ENCODE results near the gene MYO1F. TPM values are rescaled to one million over a fixed set of nuclear protein-coding genes. Genes with fewer than 3 reads are reported as not detected.
A peak's percentile ranks its signal among the peaks of the same experiment; 100 is the strongest.
"Not testable (repeated sequence)": the region's sequence is repeated elsewhere in the genome, so short reads cannot be mapped to it uniquely, and the experiment has no call there.

The MYO1F gene
- total RNA-seq, 1 donor, result 0.09 TPM

DNA sequence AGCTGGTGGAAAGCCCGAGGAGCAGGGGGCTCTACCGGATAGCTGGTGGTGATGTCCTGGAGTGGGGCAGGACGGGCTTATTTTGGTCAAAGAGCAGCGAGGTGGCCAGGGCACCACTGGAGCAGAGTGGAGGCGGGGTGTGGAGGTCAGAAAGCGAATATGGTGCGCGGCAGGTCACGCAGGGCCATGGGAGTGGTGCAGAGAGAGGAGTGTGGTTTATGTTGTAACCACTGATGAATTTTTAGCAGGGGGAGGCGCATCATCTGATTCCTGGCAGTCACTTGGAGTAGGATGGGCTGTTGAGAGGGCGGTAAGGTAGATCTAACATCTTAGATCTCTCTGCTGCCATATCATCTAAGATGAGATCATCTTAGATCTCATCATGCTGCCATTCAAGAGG lies 61.9 kb downstream of the MYO1F start:
- no peak for DNase-seq (ENCODE audit: low read depth)

DNA sequence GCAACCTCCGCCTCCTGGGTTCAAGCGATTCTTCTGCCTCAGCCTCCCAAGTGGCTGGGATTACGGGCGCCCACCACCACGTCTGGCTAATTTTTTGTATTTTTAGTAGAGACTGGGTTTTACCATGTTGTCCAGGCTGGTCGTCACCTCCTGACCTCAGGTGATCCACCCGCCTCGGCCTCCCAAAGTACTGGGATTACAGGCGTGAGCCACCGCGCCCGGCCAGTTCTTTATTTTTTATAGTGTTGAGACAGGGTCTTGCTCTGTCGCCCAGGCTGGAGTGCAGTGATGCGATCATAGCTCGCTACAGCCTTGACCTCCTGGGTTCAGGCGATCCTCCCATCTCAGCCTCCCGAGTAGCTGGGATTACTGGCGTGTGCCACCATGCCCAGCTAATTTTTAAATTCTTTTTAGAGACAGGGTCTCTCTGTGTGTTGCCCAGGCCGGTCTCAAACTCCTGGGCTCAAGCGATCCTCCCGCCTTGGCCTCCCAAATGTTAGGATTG lies 62.7 kb downstream of the MYO1F start:
- not testable (repeated sequence) for DNase-seq (ENCODE audit: low read depth)
- peak overlapping the region; percentile 82 for H3K4me3 ChIP-seq (ENCODE audit: low read depth, low read length)

More for the DNA sequence above, 61.9 kb downstream of the MYO1F start:
- TF ChIP-seq, protein P1, sequence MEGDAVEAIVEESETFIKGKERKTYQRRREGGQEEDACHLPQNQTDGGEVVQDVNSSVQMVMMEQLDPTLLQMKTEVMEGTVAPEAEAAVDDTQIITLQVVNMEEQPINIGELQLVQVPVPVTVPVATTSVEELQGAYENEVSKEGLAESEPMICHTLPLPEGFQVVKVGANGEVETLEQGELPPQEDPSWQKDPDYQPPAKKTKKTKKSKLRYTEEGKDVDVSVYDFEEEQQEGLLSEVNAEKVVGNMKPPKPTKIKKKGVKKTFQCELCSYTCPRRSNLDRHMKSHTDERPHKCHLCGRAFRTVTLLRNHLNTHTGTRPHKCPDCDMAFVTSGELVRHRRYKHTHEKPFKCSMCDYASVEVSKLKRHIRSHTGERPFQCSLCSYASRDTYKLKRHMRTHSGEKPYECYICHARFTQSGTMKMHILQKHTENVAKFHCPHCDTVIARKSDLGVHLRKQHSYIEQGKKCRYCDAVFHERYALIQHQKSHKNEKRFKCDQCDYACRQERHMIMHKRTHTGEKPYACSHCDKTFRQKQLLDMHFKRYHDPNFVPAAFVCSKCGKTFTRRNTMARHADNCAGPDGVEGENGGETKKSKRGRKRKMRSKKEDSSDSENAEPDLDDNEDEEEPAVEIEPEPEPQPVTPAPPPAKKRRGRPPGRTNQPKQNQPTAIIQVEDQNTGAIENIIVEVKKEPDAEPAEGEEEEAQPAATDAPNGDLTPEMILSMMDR (IDR thresholded peaks at IDR 0.05; ENCODE audit: insufficient read depth, low read length), result no peak
- H3K4me3 ChIP-seq (ENCODE audit: low read depth, low read length), result no peak overlapping the region

DNA sequence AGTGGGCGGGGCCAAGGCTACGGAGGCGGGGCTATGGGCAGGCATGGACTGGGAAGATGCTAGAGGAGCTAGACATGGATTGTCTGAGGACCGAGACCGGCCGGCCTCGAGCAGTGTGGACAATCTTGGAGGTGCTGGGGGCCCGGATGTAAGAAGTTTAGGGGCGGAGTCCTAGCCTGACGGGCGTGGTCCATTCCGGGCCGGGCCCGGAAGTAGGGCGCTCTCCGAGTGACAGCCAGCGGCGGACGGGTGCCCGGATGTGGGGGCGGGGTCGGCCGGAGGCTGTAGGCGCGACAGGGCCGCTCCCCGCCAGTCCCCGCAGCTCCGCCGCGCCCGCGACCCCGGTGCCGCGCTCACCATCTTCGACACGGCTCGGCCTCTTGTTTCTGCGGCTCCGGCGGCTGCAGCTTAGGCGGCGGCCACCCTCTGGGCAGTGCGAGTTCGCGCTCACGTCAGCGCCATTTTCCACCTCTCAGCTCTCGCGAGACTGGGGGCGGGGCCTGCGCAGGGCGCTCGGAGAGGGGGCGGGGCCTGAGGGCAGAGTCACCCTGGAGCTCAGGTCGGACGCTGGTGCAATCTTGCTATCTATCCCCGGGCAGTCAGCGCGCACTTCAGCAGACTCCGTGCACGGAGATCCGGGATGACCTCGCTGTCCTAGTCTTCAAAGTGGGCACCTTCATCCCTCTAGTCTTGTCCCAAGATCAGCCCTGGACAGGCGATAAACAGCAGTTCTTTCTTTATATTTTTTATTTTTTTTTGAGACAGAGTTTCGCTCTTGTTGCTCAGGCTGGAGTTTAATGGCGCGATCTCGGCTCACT lies 63.3 kb downstream of the MYO1F start, which contains the start of gene ZNF414:
ZNF414 (minus strand) TSS at position 481 of the 818 bp plus-strand sequence; CDS start at position 360, 121 bp downstream.
- TF ChIP-seq, protein P1 (IDR thresholded peaks at IDR 0.05; ENCODE audit: insufficient read depth, low read length), result no peak
- peak; percentile 95 for DNase-seq (ENCODE audit: low read depth)
- H3K4me3 ChIP-seq (ENCODE audit: low read depth, low read length), result peak within 1 kb of the TSS; percentile 82

DNA sequence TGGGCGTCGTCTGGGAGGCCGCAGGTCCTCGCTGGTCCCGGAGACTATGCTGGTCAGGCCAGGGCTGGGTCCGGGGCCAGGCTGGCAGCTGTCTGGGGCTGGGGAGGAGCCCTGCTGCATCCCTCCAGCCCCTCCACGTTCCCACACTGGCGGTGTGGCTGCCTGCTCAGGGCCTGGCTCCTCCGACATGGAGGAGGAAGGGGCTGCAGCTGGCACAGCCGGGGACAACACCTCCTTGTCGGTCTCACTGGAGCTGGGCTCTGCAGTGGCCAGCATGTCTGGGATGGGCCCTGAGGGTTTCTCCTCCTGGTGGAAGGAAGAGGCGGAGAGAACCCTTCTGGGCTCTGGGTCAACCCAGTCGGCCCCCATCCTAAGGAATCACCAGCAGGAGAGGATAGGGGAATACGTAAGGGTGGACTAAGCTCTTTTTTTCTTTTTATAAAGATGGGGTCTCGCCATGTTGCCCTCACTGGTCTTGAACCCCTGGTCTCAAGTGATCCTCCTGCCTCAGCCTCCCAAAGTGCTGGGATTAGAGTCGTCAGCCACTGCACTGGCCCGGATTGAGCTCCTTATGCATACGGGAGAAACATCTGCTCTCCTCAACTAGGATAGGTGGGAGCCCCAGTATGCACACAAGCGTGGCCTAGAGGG lies 64.1 kb downstream of the MYO1F start:
- TF ChIP-seq, protein P1 (IDR thresholded peaks at IDR 0.05; ENCODE audit: insufficient read depth, low read length), result no peak
- DNase-seq (ENCODE audit: low read depth), result no peak
- peak overlapping the region; percentile 82 for H3K4me3 ChIP-seq (ENCODE audit: low read depth, low read length)

DNA sequence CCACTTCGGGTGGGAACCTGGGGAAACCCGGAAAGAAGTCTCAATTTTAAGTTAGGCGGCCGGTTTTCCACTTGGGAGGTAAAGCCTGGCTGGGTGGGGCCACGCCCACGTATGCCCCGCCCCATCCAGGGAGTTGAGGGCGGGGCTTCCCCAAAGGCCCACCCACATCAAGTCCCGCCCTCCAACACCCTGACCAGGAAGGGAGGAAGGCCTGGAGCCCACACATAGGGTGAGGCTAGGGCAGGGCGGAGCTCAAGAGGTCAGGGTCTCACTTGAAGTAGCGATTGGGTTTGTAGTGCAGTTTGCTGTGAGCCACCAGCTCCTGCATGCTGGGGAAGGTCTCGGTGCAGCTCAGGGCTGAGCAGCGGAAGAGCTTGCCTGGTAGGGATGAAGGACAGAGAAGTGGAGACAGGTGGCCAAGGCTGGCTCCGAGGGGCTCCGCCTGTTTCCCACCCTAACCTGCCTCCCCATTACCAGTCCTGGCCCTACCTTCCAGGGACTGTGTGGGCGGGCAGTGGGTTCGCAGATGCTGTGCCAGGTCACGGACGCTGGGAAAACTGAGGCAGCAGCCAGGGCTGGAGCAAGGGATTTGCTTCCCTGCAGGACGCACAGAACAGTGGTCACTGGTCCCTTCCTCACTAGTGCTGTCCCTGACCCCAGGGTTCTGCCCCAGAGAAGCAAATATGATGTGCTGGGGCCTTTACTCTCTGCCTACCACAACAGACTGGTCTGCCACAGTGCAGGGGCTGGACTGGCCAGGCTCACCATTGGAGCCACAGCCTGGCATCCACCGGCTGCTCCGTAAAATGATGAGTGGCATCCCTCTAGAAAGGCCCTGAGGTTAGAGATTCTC lies 64.9 kb downstream of the MYO1F start:
- H3K4me3 ChIP-seq (ENCODE audit: low read depth, low read length), result no peak overlapping the region
- TF ChIP-seq, protein P1 (IDR thresholded peaks at IDR 0.05; ENCODE audit: insufficient read depth, low read length), result no peak
- DNase-seq (ENCODE audit: low read depth), result no peak

DNA sequence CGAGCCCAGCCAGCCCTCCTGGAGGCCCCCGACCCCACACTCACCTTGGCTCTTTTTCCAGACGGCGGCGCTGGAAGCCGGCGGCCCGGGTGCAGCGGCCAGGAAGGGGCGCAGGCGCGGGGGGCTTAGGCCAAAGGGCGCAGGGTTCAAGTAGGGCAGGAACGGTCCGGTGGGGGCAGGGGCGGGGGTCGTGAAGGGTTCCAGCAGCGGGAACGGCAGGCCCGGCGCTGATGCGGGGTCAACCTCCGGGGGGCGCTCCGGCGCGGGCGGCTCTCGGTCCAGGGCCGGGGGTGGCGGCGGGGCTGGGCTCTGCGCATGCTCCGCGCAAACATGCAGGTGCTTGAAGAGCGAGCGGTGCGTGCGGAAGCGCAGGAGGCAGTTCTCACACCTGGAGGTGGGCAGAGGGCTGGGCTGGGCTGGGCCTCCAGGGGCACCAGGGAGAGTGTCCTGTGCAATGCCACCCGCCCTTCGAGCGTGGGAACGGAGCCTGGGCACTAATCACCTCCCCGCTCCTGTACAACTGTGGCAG lies 65.6 kb downstream of the MYO1F start:
- H3K4me3 ChIP-seq (ENCODE audit: low read depth, low read length), result no peak overlapping the region
- no peak for DNase-seq (ENCODE audit: low read depth)
- TF ChIP-seq, protein P1 (IDR thresholded peaks at IDR 0.05; ENCODE audit: insufficient read depth, low read length), result no peak

Data from fibroblast of the aortic adventitia (primary cell).